SKM-1 treated with dmso at 0.1 percent for 144 hours (cell line): ENCODE measurements around the gene NELFCD.
"Not testable (repeated sequence)": the region's sequence is repeated elsewhere in the genome, so short reads cannot be mapped to it uniquely, and the experiment has no call there.

Experiments used
- DNase-seq: peaks from one replicate; lab custom pipeline; 2025; ENCODE audit not compliant: unreplicated experiment; lab: John Stamatoyannopoulos, UW

Gene NELFCD

GRCh38 chr20:59007665-59008511 lies 26.8 kb downstream of the NELFCD start:
- DNase-seq = peak; percentile 92

GRCh38 chr20:59008715-59009336 lies 27.8 kb downstream of the NELFCD start:
- DNase-seq = no peak

GRCh38 chr20:59010321-59010994 lies 29.4 kb downstream of the NELFCD start:
- no peak for DNase-seq

- DNase-seq = no peak
These were observed 30.2 kb downstream of the NELFCD start for GRCh38 chr20:59010995-59011873.

- DNase-seq = not testable (repeated sequence)
These were observed 30.8 kb downstream of the NELFCD start for GRCh38 chr20:59011874-59012157.

GRCh38 chr20:59013031-59013951 lies 32.2 kb downstream of the NELFCD start:
- no peak for DNase-seq

- DNase-seq = no peak
These were observed 33.0 kb downstream of the NELFCD start for GRCh38 chr20:59013959-59014608.

GRCh38 chr20:59014680-59015389 lies 33.8 kb downstream of the NELFCD start:
- DNase-seq = no peak

GRCh38 chr20:59015411-59015810 lies 34.4 kb downstream of the NELFCD start:
- no peak for DNase-seq

GRCh38 chr20:59015812-59016711 lies 35.0 kb downstream of the NELFCD start:
- no peak for DNase-seq

- DNase-seq = no peak
These were observed 35.9 kb downstream of the NELFCD start for GRCh38 chr20:59016795-59017492.

- DNase-seq = no peak
These were observed 36.6 kb downstream of the NELFCD start for GRCh38 chr20:59017493-59018231.

- no peak for DNase-seq
These were observed 37.8 kb downstream of the NELFCD start for GRCh38 chr20:59018817-59019216.

GRCh38 chr20:59019217-59019616 lies 38.2 kb downstream of the NELFCD start, which contains the start of gene TUBB1:
TUBB1 (plus strand) TSS chr20:59019429; CDS start chr20:59019523, 94 bp downstream.
- no peak for DNase-seq

GRCh38 chr20:59020938-59021551 lies 40.0 kb downstream of the NELFCD start:
- DNase-seq = no peak

GRCh38 chr20:59022754-59023153 lies 41.7 kb downstream of the NELFCD start:
- DNase-seq = no peak
